Measurements from ENCODE around the gene SLIT3. TPM values are rescaled to one million over a fixed set of nuclear protein-coding genes. Genes with fewer than 3 reads are reported as not detected.

SLIT3 gene
- total RNA-seq, 1 experiment from 2014 or later = 0.10 TPM

DNA sequence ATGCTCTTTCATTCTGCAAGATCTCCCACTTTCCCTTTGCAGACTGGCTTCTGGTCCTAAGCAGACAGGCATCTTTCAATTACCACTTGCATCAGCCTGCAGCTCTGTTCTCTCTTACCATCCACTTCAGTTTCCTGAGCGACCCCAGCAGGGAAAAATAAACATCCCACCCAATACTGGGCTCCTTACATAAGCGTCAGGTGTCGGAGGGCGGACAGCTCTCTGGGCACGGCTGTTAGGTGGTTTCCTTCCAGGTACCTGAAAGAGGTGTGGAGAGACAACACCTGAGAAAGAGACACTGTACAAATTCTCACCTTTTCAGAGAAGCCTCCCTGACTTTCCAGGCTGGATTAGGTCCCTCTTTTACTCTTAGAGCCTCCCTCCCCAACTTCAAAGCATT lies 576.7 kb downstream of the SLIT3 start (continued):
- TF ChIP-seq CBX3 (IDR thresholded peaks at IDR 0.05; ENCODE audit: low read depth) = no peak

DNA sequence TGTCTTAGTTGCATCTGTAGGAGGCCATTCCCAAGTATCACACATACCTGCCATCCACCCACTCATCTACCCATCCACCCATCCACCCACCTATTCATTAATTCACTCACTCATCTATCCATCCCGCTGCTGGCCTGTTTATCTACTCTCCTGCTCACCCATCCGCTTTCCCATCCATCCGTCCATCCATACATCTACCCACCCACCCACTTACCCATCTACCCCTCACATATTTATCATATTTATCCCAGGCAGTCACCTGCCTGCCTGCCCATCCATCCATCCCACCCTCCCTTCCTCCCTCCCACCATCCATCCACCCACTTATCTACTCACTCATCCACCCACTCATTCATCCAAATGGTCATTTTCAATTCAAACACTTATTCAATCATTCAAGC lies 577.9 kb downstream of the SLIT3 start:
- Histone ChIP-seq H3K4me2 (ENCODE audit: low read length) (no peak overlapping the region), H3K4me1 (ENCODE audit: control insufficient read depth in 1 of 2, insufficient read depth in 2 of 2, low read length in 2 of 2) (no peaks in the 10 kb centered on the region), H3K27ac (ENCODE audit: low read depth, low read length) (no peak overlapping the region), H3K36me3 (ENCODE audit: control insufficient read depth in 1 of 2, insufficient read depth in 2 of 2, low read length in 2 of 2) (no peaks in the 10 kb centered on the region), H3K9ac (ENCODE audit: low read length) (no peak overlapping the region), H3K79me2 (ENCODE audit: insufficient read depth, low read length) (no peaks in the 10 kb centered on the region), H3K9me2 (ENCODE audit: insufficient read depth) (no peaks in the 10 kb centered on the region), H3K9me3 (ENCODE audit: control insufficient read depth in 1 of 2, insufficient read depth in 1 of 2, low read depth in 1 of 2, low read length in 2 of 2) (no peaks in the 10 kb centered on the region), H3K4me3 (replicated peaks in 1 of 2; ENCODE audit: low read depth in 1 of 2, low read length in 2 of 2) (no peak overlapping the region), H2AFZ (ENCODE audit: low read depth, low read length, poor library complexity, severe bottlenecking) (no peak overlapping the region), H3K27me3 (ENCODE audit: insufficient read depth, low read length) (peaks cover 14% of the 10 kb centered on the region), H4K20me1 (ENCODE audit: insufficient read depth) (no peaks in the 10 kb centered on the region)
- ChIA-PET CTCF (no interaction called here), POLR2A (no interaction called here), RAD21 (ENCODE audit: low non-redundant PET in 1 of 2, low total read pairs in 2 of 2, uncharacterized antibody in 2 of 2, unreplicated experiment in 2 of 2) (no interaction called here)
- no TSS peak for BruUV-seq (replicated peaks)
- intact Hi-C loops (cut with micrococcal nuclease) = no loop called here
- ATAC-seq = no peak
- no peak for DNase-seq (ENCODE audit: low read depth, low spot score)
- TF ChIP-seq POLR2AphosphoS5 (IDR thresholded peaks at IDR 0.05; ENCODE audit: low read depth, low read length) (no peak), YY1 (IDR thresholded peaks at IDR 0.05; ENCODE audit: extremely low read depth, insufficient replicate concordance, low read depth, low read length) (no peak), SIN3A (IDR thresholded peaks at IDR 0.05; ENCODE audit: low read depth) (no peak), ZNF274 (IDR thresholded peaks at IDR 0.05; ENCODE audit: low read depth, low read length) (no peak), TCF7L2 (IDR thresholded peaks at IDR 0.05; ENCODE audit: borderline replicate concordance, extremely low read depth, insufficient read depth, insufficient read length) (no peak), POLR2A (IDR thresholded peaks at IDR 0.05; ENCODE audit: borderline replicate concordance, extremely low read depth, insufficient read depth, insufficient read length) (no peak), SP1 (IDR thresholded peaks at IDR 0.05; ENCODE audit: low read depth) (no peak), ELF1 (IDR thresholded peaks at IDR 0.05; ENCODE audit: borderline replicate concordance, low read depth) (no peak), RAD21 (IDR thresholded peaks at IDR 0.05; ENCODE audit: low read depth) (no peak), EZH2phosphoT487 (IDR thresholded peaks at IDR 0.05; ENCODE audit: borderline replicate concordance) (no peak), CEBPB (IDR thresholded peaks at IDR 0.05; ENCODE audit: low read depth) (no peak), ZFX (IDR thresholded peaks at IDR 0.05) (no peak), EGR1 (IDR thresholded peaks at IDR 0.05; ENCODE audit: low read depth) (no peak), SRF (IDR thresholded peaks at IDR 0.05; ENCODE audit: low read depth) (no peak)
- TF ChIP-seq, protein P1, sequence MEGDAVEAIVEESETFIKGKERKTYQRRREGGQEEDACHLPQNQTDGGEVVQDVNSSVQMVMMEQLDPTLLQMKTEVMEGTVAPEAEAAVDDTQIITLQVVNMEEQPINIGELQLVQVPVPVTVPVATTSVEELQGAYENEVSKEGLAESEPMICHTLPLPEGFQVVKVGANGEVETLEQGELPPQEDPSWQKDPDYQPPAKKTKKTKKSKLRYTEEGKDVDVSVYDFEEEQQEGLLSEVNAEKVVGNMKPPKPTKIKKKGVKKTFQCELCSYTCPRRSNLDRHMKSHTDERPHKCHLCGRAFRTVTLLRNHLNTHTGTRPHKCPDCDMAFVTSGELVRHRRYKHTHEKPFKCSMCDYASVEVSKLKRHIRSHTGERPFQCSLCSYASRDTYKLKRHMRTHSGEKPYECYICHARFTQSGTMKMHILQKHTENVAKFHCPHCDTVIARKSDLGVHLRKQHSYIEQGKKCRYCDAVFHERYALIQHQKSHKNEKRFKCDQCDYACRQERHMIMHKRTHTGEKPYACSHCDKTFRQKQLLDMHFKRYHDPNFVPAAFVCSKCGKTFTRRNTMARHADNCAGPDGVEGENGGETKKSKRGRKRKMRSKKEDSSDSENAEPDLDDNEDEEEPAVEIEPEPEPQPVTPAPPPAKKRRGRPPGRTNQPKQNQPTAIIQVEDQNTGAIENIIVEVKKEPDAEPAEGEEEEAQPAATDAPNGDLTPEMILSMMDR (IDR thresholded peaks at IDR 0.05 in 2 of 3, conservative IDR thresholded peaks at IDR 0.05 in 1 of 3; ENCODE audit: borderline replicate concordance in 1 of 3, insufficient read depth in 1 of 3, low read depth in 2 of 3, low read length in 2 of 3) = no peak
- TF ChIP-seq, protein P2, sequence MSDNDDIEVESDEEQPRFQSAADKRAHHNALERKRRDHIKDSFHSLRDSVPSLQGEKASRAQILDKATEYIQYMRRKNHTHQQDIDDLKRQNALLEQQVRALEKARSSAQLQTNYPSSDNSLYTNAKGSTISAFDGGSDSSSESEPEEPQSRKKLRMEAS (IDR thresholded peaks at IDR 0.05) = no peak
- TF ChIP-seq, protein P3, sequence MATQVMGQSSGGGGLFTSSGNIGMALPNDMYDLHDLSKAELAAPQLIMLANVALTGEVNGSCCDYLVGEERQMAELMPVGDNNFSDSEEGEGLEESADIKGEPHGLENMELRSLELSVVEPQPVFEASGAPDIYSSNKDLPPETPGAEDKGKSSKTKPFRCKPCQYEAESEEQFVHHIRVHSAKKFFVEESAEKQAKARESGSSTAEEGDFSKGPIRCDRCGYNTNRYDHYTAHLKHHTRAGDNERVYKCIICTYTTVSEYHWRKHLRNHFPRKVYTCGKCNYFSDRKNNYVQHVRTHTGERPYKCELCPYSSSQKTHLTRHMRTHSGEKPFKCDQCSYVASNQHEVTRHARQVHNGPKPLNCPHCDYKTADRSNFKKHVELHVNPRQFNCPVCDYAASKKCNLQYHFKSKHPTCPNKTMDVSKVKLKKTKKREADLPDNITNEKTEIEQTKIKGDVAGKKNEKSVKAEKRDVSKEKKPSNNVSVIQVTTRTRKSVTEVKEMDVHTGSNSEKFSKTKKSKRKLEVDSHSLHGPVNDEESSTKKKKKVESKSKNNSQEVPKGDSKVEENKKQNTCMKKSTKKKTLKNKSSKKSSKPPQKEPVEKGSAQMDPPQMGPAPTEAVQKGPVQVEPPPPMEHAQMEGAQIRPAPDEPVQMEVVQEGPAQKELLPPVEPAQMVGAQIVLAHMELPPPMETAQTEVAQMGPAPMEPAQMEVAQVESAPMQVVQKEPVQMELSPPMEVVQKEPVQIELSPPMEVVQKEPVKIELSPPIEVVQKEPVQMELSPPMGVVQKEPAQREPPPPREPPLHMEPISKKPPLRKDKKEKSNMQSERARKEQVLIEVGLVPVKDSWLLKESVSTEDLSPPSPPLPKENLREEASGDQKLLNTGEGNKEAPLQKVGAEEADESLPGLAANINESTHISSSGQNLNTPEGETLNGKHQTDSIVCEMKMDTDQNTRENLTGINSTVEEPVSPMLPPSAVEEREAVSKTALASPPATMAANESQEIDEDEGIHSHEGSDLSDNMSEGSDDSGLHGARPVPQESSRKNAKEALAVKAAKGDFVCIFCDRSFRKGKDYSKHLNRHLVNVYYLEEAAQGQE (IDR thresholded peaks at IDR 0.05; ENCODE audit: low read depth) = no peak

All from HCT116 (cell line).